ENCODE measurements around the gene ARMS2.
A peak's percentile ranks its signal among the peaks of the same experiment; 100 is the strongest.

Gene ARMS2

DNA sequence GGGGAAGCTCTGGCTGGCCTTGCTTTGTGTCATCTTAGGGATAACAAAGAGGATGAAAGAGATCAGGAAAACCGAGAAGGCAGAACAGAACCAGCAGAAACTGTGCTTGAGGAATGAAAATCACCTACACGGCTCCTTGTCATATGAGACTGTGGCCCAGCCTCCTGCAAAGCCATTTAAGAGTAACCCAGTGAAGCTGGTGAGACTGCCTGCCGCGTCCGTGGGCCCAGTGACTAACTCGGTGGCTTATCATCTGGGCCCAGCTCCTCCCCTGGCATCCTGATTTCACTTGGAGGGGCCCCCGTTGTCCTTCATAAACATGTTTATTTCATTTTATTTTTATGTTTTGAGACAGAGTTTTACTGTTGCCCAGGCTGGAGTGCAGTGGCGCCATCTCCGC is 37.6 kb downstream of the ARMS2 start:
- TF ChIP-seq, protein P1, sequence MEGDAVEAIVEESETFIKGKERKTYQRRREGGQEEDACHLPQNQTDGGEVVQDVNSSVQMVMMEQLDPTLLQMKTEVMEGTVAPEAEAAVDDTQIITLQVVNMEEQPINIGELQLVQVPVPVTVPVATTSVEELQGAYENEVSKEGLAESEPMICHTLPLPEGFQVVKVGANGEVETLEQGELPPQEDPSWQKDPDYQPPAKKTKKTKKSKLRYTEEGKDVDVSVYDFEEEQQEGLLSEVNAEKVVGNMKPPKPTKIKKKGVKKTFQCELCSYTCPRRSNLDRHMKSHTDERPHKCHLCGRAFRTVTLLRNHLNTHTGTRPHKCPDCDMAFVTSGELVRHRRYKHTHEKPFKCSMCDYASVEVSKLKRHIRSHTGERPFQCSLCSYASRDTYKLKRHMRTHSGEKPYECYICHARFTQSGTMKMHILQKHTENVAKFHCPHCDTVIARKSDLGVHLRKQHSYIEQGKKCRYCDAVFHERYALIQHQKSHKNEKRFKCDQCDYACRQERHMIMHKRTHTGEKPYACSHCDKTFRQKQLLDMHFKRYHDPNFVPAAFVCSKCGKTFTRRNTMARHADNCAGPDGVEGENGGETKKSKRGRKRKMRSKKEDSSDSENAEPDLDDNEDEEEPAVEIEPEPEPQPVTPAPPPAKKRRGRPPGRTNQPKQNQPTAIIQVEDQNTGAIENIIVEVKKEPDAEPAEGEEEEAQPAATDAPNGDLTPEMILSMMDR (IDR thresholded peaks at IDR 0.05; ENCODE audit: insufficient read depth, low read depth, low read length, missing control alignments), result no peak
- no peak overlapping the region for H3K4me3 ChIP-seq (ENCODE audit: low read length)
- no peak for DNase-seq (ENCODE audit: low read depth)

- no peak for DNase-seq (ENCODE audit: low read depth)
Observed at GRCh38 chr10:122492999-122493481, 38.6 kb downstream of the ARMS2 start.

GRCh38 chr10:122493761-122494160 is 39.3 kb downstream of the ARMS2 start:
- no peak overlapping the region for H3K4me3 ChIP-seq (ENCODE audit: low read length)
- TF ChIP-seq, protein P1 (IDR thresholded peaks at IDR 0.05; ENCODE audit: insufficient read depth, low read depth, low read length, missing control alignments), result no peak
- no peak for DNase-seq (ENCODE audit: low read depth)

More at GRCh38 chr10:122492999-122493481, 38.6 kb downstream of the ARMS2 start:
- no peak overlapping the region for H3K4me3 ChIP-seq (ENCODE audit: low read length)
- TF ChIP-seq, protein P1 (IDR thresholded peaks at IDR 0.05; ENCODE audit: insufficient read depth, low read depth, low read length, missing control alignments), result no peak

DNA sequence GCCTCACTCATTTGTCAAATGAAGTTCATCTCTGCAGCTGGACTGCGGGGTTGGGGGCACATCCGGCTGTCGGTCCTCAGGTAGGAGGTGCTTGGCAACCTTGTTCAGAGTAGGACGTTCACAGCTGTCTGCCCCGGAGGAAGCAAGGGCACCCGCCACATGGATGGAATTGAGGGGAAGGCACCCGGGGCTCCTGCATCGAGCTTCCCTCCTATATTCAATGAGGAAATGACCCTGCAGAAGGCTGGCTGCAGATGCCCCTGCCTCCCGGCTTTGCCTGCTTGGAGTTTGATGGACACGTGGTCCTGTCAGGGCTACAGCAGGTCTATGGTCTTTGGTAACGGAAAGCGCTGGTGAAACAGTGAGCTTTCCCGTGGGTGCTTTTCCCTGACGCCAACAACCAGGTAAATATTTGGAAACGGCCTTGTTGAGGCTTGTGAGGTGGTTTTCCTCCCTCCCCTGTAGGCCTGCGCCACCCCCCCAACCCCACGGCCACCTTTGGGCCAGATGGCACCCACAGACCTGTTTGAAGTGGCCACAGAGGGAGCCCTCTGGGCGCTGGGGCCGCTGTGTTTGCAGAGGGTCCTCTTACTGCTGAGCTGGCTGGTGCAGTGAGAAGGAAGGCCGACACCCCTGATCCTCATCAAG is 39.8 kb downstream of the ARMS2 start:
- no peak overlapping the region for H3K4me3 ChIP-seq (ENCODE audit: low read length)
- TF ChIP-seq, protein P1 (IDR thresholded peaks at IDR 0.05; ENCODE audit: insufficient read depth, low read depth, low read length, missing control alignments), result no peak
- peak; percentile 58 for DNase-seq (ENCODE audit: low read depth)

GRCh38 chr10:122494833-122495232 is 40.4 kb downstream of the ARMS2 start:
- H3K4me3 ChIP-seq (ENCODE audit: low read length), result no peak overlapping the region
- DNase-seq (ENCODE audit: low read depth), result peak; percentile 88
- TF ChIP-seq, protein P1 (IDR thresholded peaks at IDR 0.05; ENCODE audit: insufficient read depth, low read depth, low read length, missing control alignments), result peak; percentile 4

- DNase-seq (ENCODE audit: low read depth), result peak; percentile 14
- H3K4me3 ChIP-seq (ENCODE audit: low read length), result no peak overlapping the region
- TF ChIP-seq, protein P1 (IDR thresholded peaks at IDR 0.05; ENCODE audit: insufficient read depth, low read depth, low read length, missing control alignments), result no peak
Observed at GRCh38 chr10:122495406-122496340, 41.2 kb downstream of the ARMS2 start.

All from epithelial cell of esophagus (primary cell).